ENCODE measurements around the gene FOXP1.

Gene FOXP1

GRCh38 chr3:71088019-71088708, 495.4 kb downstream of the FOXP1 start:
- H3K4me3 Mint-ChIP-seq: peak overlapping the region; percentile 59
- H3K9me3 Mint-ChIP-seq: no peaks in the 10 kb centered on the region
- peak overlapping the region; percentile 96 for H3K27ac Mint-ChIP-seq
- peaks cover 97% of the 10 kb centered on the region for H3K4me1 Mint-ChIP-seq (ENCODE audit: low read depth)
- H3K36me3 Mint-ChIP-seq (ENCODE audit: low read depth): peaks cover 49% of the 10 kb centered on the region
- no peaks in the 10 kb centered on the region for H3K27me3 Mint-ChIP-seq

DNA sequence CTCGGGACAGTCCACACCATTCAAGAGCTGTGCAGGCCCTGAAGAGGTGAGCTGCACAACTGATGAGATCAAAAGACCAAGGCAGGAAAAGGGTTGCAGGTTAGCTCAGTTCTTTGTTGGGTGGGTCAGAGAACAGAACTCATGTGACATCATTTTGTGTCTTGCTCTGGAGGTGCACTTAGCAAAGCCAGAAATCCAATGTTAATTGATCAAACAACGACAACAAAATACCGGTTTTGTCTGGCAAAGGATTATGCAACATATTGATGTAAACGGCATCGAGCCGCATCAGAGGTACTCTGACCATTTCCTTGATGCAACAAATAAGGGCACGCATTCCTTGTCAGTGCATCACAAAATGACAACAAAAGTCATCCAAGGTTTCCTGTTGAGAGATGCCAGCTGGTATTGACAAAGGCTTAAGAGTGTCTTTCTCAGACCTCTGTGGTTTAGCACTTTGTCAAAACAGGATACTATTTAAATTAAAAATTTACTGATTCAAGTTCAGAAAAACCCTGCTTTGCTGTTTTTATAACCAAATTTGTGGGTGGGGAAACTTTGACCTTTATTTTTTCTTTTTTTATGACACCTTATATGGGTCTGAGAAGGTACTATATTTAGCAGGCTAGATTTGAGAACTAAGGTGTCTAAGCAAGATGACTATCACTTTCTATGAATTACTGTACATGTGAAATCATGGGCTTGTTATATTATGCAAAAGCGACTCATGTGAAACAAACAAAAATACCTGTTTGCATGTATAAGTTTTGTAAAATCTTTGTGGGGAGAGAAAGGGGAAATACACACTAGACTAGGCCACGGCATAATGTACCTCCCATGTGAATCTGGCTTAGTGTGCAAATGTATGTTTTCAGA, 496.1 kb downstream of the FOXP1 start:
- peak overlapping the region; percentile 67 for H3K4me3 Mint-ChIP-seq
- peaks cover 50% of the 10 kb centered on the region for H3K36me3 Mint-ChIP-seq (ENCODE audit: low read depth)
- no peaks in the 10 kb centered on the region for H3K27me3 Mint-ChIP-seq
- H3K9me3 Mint-ChIP-seq: no peaks in the 10 kb centered on the region
- peaks cover 97% of the 10 kb centered on the region for H3K4me1 Mint-ChIP-seq (ENCODE audit: low read depth)
- peak overlapping the region; percentile 96 for H3K27ac Mint-ChIP-seq

GRCh38 chr3:71086777-71087142, 496.8 kb downstream of the FOXP1 start:
- H3K27me3 Mint-ChIP-seq: no peaks in the 10 kb centered on the region
- peak overlapping the region; percentile 96 for H3K27ac Mint-ChIP-seq
- H3K9me3 Mint-ChIP-seq: no peaks in the 10 kb centered on the region
- peaks cover 45% of the 10 kb centered on the region for H3K36me3 Mint-ChIP-seq (ENCODE audit: low read depth)
- H3K4me1 Mint-ChIP-seq (ENCODE audit: low read depth): peaks cover 97% of the 10 kb centered on the region
- H3K4me3 Mint-ChIP-seq: peak overlapping the region; percentile 67

DNA sequence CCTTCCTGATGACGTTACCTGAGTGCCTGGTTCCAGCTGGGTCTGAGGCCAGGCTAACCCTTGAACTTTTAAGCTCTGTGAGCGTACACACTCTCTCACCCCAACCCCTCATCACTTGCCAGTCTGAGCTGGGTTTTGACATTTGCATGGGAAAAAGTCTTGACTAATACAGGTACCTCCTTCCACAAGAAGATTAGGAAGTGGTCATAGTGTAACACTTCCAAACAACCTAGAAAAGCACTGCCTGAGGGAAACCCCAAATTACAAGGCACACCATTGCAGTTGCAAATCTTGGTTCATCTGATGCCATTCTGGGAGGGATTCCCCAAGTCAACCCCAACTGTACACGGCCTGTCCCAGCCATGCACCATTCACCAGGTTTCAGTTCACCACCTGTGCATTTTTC, 499.8 kb downstream of the FOXP1 start:
- Mint-ChIP-seq H3K4me3 (peak overlapping the region; percentile 73), H3K36me3 (ENCODE audit: low read depth) (peaks cover 52% of the 10 kb centered on the region), H3K9me3 (no peaks in the 10 kb centered on the region), H3K4me1 (ENCODE audit: low read depth) (peaks cover 98% of the 10 kb centered on the region), H3K27ac (peak overlapping the region; percentile 98), H3K27me3 (no peaks in the 10 kb centered on the region)

GRCh38 chr3:71082833-71083232, 500.7 kb downstream of the FOXP1 start:
- H3K4me3 Mint-ChIP-seq: peak overlapping the region; percentile 73
- peaks cover 51% of the 10 kb centered on the region for H3K36me3 Mint-ChIP-seq (ENCODE audit: low read depth)
- peaks cover 98% of the 10 kb centered on the region for H3K4me1 Mint-ChIP-seq (ENCODE audit: low read depth)

GRCh38 chr3:71080517-71081083, 502.9 kb downstream of the FOXP1 start:
- H3K27me3 Mint-ChIP-seq: no peaks in the 10 kb centered on the region
- peaks cover 61% of the 10 kb centered on the region for H3K36me3 Mint-ChIP-seq (ENCODE audit: low read depth)
- peak overlapping the region; percentile 79 for H3K4me3 Mint-ChIP-seq
- H3K9me3 Mint-ChIP-seq: no peaks in the 10 kb centered on the region
- H3K4me1 Mint-ChIP-seq (ENCODE audit: low read depth): peaks cover 99% of the 10 kb centered on the region
- H3K27ac Mint-ChIP-seq: peak overlapping the region; percentile 97

More at GRCh38 chr3:71082833-71083232, 500.7 kb downstream of the FOXP1 start:
- Mint-ChIP-seq H3K27ac (peak overlapping the region; percentile 98), H3K9me3 (no peaks in the 10 kb centered on the region), H3K27me3 (no peaks in the 10 kb centered on the region)

DNA sequence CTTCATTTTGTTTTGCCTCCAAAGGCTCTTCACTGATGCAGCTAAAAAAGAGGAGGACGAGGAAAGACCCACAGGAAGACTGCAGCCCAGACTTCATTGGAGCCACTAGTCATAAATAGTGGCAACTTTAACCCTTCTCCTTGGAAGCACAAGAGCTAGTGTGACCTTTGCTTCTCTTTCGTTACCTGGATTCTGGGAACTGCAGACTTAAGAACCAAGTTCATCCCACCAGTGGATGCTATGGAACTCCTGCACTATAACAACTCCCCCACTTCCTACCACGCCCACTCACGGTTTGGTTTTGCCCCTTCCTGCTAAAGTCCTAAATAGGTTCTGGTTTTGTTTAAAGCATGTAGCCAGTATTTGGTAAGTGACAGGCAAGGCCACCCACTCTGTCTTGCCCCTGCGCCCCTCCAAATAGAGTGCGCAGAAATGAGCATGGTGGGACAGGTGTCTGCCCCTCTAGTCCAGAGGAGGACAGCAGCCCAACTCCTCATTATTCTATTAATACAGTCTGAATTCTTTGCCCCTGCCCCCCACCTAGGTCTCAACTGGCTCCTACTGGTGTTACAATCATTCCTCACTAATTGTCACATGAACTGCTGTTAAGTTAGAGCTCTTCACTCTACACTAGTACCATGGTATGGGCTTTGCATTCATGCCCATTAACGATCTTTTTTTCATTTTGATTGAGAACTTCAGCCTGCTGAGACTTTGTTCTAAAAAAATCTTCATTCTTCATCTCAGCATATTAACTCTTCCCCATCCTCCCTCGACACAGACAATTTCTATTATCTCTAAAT, 504.6 kb downstream of the FOXP1 start:
- Mint-ChIP-seq H3K9me3 (no peaks in the 10 kb centered on the region), H3K36me3 (ENCODE audit: low read depth) (peaks cover 68% of the 10 kb centered on the region), H3K4me1 (ENCODE audit: low read depth) (peaks cover 99% of the 10 kb centered on the region), H3K27ac (peak overlapping the region; percentile 97), H3K27me3 (no peaks in the 10 kb centered on the region), H3K4me3 (peak overlapping the region; percentile 79)

GRCh38 chr3:71078199-71078598, 505.3 kb downstream of the FOXP1 start:
- H3K36me3 Mint-ChIP-seq (ENCODE audit: low read depth): peaks cover 70% of the 10 kb centered on the region
- H3K4me1 Mint-ChIP-seq (ENCODE audit: low read depth): peaks cover 99% of the 10 kb centered on the region
- peak overlapping the region; percentile 79 for H3K4me3 Mint-ChIP-seq
- H3K27ac Mint-ChIP-seq: peak overlapping the region; percentile 97
- no peaks in the 10 kb centered on the region for H3K27me3 Mint-ChIP-seq
- no peaks in the 10 kb centered on the region for H3K9me3 Mint-ChIP-seq

GRCh38 chr3:71077070-71077469, 506.5 kb downstream of the FOXP1 start:
- H3K36me3 Mint-ChIP-seq (ENCODE audit: low read depth): peaks cover 72% of the 10 kb centered on the region
- peak overlapping the region; percentile 97 for H3K27ac Mint-ChIP-seq
- H3K4me3 Mint-ChIP-seq: peak overlapping the region; percentile 79
- no peaks in the 10 kb centered on the region for H3K9me3 Mint-ChIP-seq
- no peaks in the 10 kb centered on the region for H3K27me3 Mint-ChIP-seq
- peaks cover 100% of the 10 kb centered on the region for H3K4me1 Mint-ChIP-seq (ENCODE audit: low read depth)

DNA sequence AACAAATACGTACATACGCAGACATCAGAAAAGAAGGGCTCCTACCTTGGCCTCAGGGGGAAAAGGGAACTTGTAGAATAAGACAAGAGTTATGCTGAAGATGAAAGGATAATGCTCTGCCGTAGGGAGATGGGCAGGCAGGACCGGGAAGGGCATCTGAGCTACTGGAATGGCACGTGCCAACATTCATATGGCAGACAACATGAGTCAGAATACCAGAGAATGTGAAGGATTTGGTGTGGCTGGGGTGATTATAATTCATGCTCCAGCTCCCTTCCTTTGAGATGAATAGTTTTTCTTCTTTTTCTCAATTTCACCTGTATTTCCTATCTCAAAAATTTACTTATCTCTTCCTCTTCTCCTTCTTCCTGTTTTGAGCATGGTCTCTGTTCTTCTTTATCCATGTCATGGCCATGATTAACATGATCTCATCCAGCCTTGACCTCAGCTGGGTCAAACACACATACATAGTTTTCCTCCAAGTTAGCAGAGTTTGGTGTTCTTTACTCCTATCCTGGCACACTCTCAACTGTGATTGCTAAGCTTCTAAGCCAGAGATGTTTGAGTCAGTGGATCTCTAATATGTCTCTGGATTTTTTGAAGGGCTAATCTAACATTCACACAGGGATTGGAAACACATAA, 507.0 kb downstream of the FOXP1 start:
- H3K4me3 Mint-ChIP-seq: no peak overlapping the region
- no peaks in the 10 kb centered on the region for H3K27me3 Mint-ChIP-seq
- no peaks in the 10 kb centered on the region for H3K9me3 Mint-ChIP-seq
- peaks cover 72% of the 10 kb centered on the region for H3K36me3 Mint-ChIP-seq (ENCODE audit: low read depth)
- peak overlapping the region; percentile 97 for H3K27ac Mint-ChIP-seq
- H3K4me1 Mint-ChIP-seq (ENCODE audit: low read depth): peaks cover 100% of the 10 kb centered on the region

DNA sequence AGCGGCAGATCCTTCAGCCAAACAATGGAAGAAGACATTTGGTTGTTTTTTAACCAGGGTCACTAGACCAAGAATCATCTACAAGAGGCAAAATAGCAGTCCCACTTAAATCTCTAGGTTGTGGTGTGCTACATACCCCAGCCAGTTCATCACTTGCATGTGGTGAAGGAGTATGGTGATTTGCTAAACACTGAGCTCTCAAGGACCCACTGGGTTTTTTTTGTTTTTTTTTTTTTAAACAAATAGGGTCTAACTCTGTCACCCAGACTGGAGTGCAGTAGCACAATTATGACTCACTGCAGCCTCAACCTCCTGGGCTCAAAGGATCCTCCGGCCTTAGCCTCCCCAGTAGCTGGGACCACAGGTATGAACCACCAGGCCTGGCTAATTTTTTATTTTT, 508.0 kb downstream of the FOXP1 start:
- Mint-ChIP-seq H3K27me3 (no peaks in the 10 kb centered on the region), H3K36me3 (ENCODE audit: low read depth) (peaks cover 72% of the 10 kb centered on the region), H3K27ac (peak overlapping the region; percentile 97), H3K9me3 (no peaks in the 10 kb centered on the region), H3K4me1 (ENCODE audit: low read depth) (peaks cover 100% of the 10 kb centered on the region), H3K4me3 (no peak overlapping the region)

DNA sequence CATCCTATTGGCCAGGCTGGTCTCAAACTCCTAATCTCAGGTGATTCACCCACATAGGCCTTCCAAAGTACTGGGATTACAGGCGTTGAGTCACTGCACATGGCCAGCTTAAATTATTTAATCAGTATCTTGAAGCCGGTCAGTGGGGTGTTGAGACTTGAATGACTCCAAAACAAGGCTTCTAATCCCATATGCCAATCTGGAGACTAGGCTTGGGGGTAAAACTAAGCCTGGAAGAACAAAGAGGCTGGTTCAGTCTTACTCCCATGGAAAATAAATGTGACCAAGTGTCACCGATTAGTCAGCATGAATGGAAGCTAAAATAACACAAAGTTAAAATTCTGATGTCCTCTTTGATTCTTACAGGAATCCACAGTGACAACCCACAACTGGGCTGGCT, 509.1 kb downstream of the FOXP1 start:
- peak overlapping the region; percentile 84 for H3K27ac Mint-ChIP-seq
- H3K36me3 Mint-ChIP-seq (ENCODE audit: low read depth): peaks cover 68% of the 10 kb centered on the region
- no peaks in the 10 kb centered on the region for H3K27me3 Mint-ChIP-seq
- H3K4me3 Mint-ChIP-seq: no peak overlapping the region
- peaks cover 100% of the 10 kb centered on the region for H3K4me1 Mint-ChIP-seq (ENCODE audit: low read depth)
- H3K9me3 Mint-ChIP-seq: no peaks in the 10 kb centered on the region

DNA sequence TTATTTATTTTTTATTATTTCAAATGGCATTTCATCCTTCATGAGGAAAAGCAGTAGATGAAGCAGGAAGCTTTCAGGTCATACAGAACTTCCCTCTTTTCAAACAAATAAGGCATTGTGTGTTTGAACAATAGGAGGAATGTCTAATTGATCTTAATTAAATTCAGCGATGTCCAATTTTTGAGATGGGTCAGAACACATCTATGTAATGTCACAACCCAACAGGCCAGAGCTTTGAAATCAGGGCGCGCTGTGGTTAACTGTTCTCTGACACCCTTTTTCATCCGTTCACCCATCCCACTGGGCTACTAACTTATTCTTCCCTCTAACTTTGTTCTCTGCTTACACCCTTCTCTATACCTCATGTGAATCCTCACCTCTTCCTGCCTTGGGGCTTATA, 510.5 kb downstream of the FOXP1 start:
- Mint-ChIP-seq H3K4me1 (ENCODE audit: low read depth) (peaks cover 100% of the 10 kb centered on the region), H3K9me3 (no peaks in the 10 kb centered on the region), H3K27me3 (no peaks in the 10 kb centered on the region), H3K4me3 (no peak overlapping the region), H3K27ac (peak overlapping the region; percentile 86), H3K36me3 (ENCODE audit: low read depth) (peaks cover 65% of the 10 kb centered on the region)

DNA sequence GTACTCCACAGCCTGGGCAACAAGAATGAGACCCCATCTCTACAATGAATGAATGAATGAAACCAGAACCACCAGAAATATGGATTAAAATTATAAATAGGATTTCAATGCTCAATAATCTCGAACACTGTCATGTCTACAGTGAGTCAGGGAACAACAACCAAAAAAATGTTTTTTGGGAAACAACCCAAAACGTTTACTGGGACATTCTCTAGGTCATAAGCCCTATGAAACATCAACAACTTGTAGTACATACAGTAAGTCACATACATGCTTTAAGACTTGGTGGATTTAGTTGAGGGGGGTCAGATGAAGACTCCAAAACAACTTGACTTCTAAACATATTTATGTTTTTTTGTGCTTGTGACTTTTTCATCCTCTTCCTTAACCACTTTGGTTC, 511.2 kb downstream of the FOXP1 start:
- H3K27me3 Mint-ChIP-seq: no peaks in the 10 kb centered on the region
- H3K9me3 Mint-ChIP-seq: no peaks in the 10 kb centered on the region
- peaks cover 59% of the 10 kb centered on the region for H3K36me3 Mint-ChIP-seq (ENCODE audit: low read depth)
- H3K4me3 Mint-ChIP-seq: no peak overlapping the region
- H3K27ac Mint-ChIP-seq: peak overlapping the region; percentile 89
- H3K4me1 Mint-ChIP-seq (ENCODE audit: low read depth): peaks cover 100% of the 10 kb centered on the region
